ENCODE data around the gene DPP7. TPM values are rescaled to one million over a fixed set of nuclear protein-coding genes. Genes with fewer than 3 reads are reported as not detected.

The DPP7 gene
- total and polyA plus RNA-seq, 2 of the 8 experiments (the other 6 are each of a cell fraction or from before 2014, with no cell fraction given): 21.2 to 26.8 TPM

GRCh38 chr9:137114220-137114612 is 317 bp downstream of the DPP7 start:
- CTCF ChIA-PET (ENCODE audit: partially characterized antibody): interaction anchor here (1.0 to 1.5 kb wide), 2 partner anchors 18 to 79 kb away, joined by 3 read pairs; no protein-coding TSS in a partner anchor
- Histone ChIP-seq H3K14ac (ENCODE audit: insufficient read length) (no peak overlapping the region), H2AK5ac (ENCODE audit: low read depth, low read length) (no peak overlapping the region), H3K9me3 (ENCODE audit: insufficient read depth in 2 of 2, low read depth in 1 of 2, low read length in 1 of 2) (no peaks in the 10 kb centered on the region), H3K27ac (ENCODE audit: low read depth, low read length) (no peak overlapping the region), H3K79me2 (ENCODE audit: control insufficient read depth in 1 of 2, insufficient read depth in 2 of 2, low read length in 2 of 2) (no peaks in the 10 kb centered on the region), H3K18ac (ENCODE audit: extremely low read depth, low read length) (no peak overlapping the region), H3K4me2 (ENCODE audit: insufficient read depth in 1 of 2, low read depth in 2 of 2, low read length in 2 of 2) (peak overlapping the region; percentile 50 to 69), H4K91ac (replicated peaks; ENCODE audit: insufficient read length, low read length) (no peak overlapping the region), H3K9ac (replicated peaks in 1 of 4; ENCODE audit: extremely low read depth in 1 of 4, low read depth in 3 of 4, low read length in 3 of 4) (no peak overlapping the region), H2AFZ (ENCODE audit: low read length) (no peak overlapping the region), H4K8ac (ENCODE audit: extremely low read depth, insufficient read depth, low read length) (no peak overlapping the region), H3K23me2 (ENCODE audit: low read depth, low read length) (peaks cover 3% of the 10 kb centered on the region; the same call in 1 of the 2 replicates), H2BK15ac (ENCODE audit: low read length) (no peak overlapping the region), H2BK20ac (ENCODE audit: low read length) (no peak overlapping the region), H2BK5ac (ENCODE audit: low read depth, low read length) (no peak overlapping the region), H3K79me1 (ENCODE audit: low read depth, low read length) (no peaks in the 10 kb centered on the region), H2BK12ac (ENCODE audit: low read depth, low read length) (no peak overlapping the region), H3K27me3 (replicated peaks in 1 of 4; ENCODE audit: control insufficient read depth in 3 of 4, extremely low read depth in 1 of 4, insufficient read depth in 3 of 4, low read length in 3 of 4) (peaks cover 15 to 36% (median 30%) of the 10 kb centered on the region in 4 experiments), H3K56ac (replicated peaks; ENCODE audit: insufficient read length, low read depth, low read length) (no peak overlapping the region), H3K4ac (replicated peaks; ENCODE audit: insufficient read length, low read depth, low read length) (no peak overlapping the region), H3K36me3 (ENCODE audit: control insufficient read depth in 2 of 4, insufficient read depth in 4 of 4, low read length in 3 of 4) (no peaks in the 10 kb centered on the region), H3K23ac (ENCODE audit: insufficient read length) (no peak overlapping the region), H4K5ac (ENCODE audit: insufficient read length, low read depth, low read length) (no peak overlapping the region), H4K20me1 (replicated peaks in 1 of 2; ENCODE audit: control insufficient read depth in 1 of 2, insufficient read depth in 2 of 2, low read length in 2 of 2) (peaks cover 0 to 4% of the 10 kb centered on the region in 2 experiments), H3K4me3 (ENCODE audit: extremely low read depth in 1 of 4, insufficient read depth in 2 of 4, low read depth in 3 of 4, low read length in 4 of 4) (peak overlapping the region in 2 of 4 experiments; percentile 5 to 63; a peak in 3 of 8 replicates), H3K4me1 (replicated peaks in 1 of 4; ENCODE audit: control insufficient read depth in 3 of 4, insufficient read depth in 4 of 4, low read length in 3 of 4) (peaks cover 0 to 7% (median under 1%) of the 10 kb centered on the region in 4 experiments; a peak in 3 of 7 replicates), H2BK120ac (replicated peaks; ENCODE audit: low read depth, low read length) (no peak overlapping the region)
- TF ChIP-seq ASH2L (IDR thresholded peaks at IDR 0.05; ENCODE audit: low read length) (no peak), SP1 (IDR thresholded peaks at IDR 0.05; ENCODE audit: low read depth, low read length) (no peak), CEBPB (IDR thresholded peaks at IDR 0.05; ENCODE audit: low read depth, low read length) (no peak), RNF2 (IDR thresholded peaks at IDR 0.05; ENCODE audit: borderline replicate concordance, low read depth, low read length, missing control alignments, poor library complexity, severe bottlenecking) (no peak), NANOG (IDR thresholded peaks at IDR 0.05; ENCODE audit: insufficient read depth, low read depth, low read length, poor library complexity, severe bottlenecking) (no peak), RBBP5 (IDR thresholded peaks at IDR 0.05; ENCODE audit: borderline replicate concordance, low read depth, low read length) (no peak), CHD1 (IDR thresholded peaks at IDR 0.05; ENCODE audit: low read depth, low read length) (no peak), TAF1 (IDR thresholded peaks at IDR 0.05; ENCODE audit: low read depth, low read length) (no peak), ZNF274 (IDR thresholded peaks at IDR 0.05; ENCODE audit: borderline replicate concordance, extremely low read depth, low read length) (no peak), KDM1A (IDR thresholded peaks at IDR 0.05; ENCODE audit: borderline replicate concordance, low read length) (no peak), POLR2AphosphoS5 (IDR thresholded peaks at IDR 0.05; ENCODE audit: low read depth, low read length) (no peak), ATF3 (IDR thresholded peaks at IDR 0.05; ENCODE audit: insufficient read depth, low read depth, low read length) (no peak), NRF1 (IDR thresholded peaks at IDR 0.05; ENCODE audit: low read depth, low read length) (no peak)
- POLR2A ChIA-PET (ENCODE audit: partially characterized antibody): interaction anchor here (0.6 to 1.2 kb wide), 4 partner anchors 16 to 98 kb away, joined by 3 read pairs; no protein-coding TSS in a partner anchor
- WGBS, 2 experiments (ENCODE audit: extremely low coverage in 1 of 2, insufficient coverage in 1 of 2, insufficient read length in 1 of 2, insufficient replicate concordance in 2 of 2, low coverage in 1 of 2, low lambda C conversion rate in 2 of 2, missing lambda C conversion rate in 1 of 2): 17% methylated on average over 22 of the region's 45 CpGs; no CpG with 5 or more reads in 1 of the 2 experiments
- DNase-seq (ENCODE audit: low read depth in 1 of 2, low spot score in 2 of 2) (no peak), FAIRE-seq (no peak)
